Neural progenitor cell (in vitro differentiated cells): ENCODE results near the gene RPL7A.

Experiments
- EZH2 ChIP-seq: fragments of 200-600 bp; sonication (generic); IDR thresholded peaks from 2 replicates; pipeline ENCODE4 v1.6.1; 2017; ENCODE audit warnings: antibody characterized with exemption, mild to moderate bottlenecking, moderate library complexity
- EZH2phosphoT487 ChIP-seq: fragments of 200-600 bp; sonication (generic); IDR thresholded peaks from 2 replicates; pipeline ENCODE4 v1.6.1; 2017; ENCODE audit warnings: antibody characterized with exemption

- TF ChIP-seq EZH2 (no peak), EZH2phosphoT487 (no peak)
These were observed 3.0 kb upstream of the RPL7A start for GRCh38 chr9:133344979-133345378.
